ENCODE measurements around the gene MITF. TPM values are rescaled to one million over a fixed set of nuclear protein-coding genes. Genes with fewer than 3 reads are reported as not detected.

Gene MITF
- polyA plus RNA-seq, 1 of the 3 experiments (the other 2 are of a cell fraction): 1.7 TPM

GRCh38 chr3:69715204-69715603 is 24.1 kb upstream of the MITF start (continued):
- no peak for TF ChIP-seq CTCF (IDR thresholded peaks at IDR 0.05)
- no peak for TF ChIP-seq SIN3A (IDR thresholded peaks at IDR 0.05; ENCODE audit: borderline replicate concordance, low read depth, low read length)
- TF ChIP-seq GATA2 (CRISPR knock-in tag; IDR thresholded peaks at IDR 0.05): no peak
- TF ChIP-seq USF2 (IDR thresholded peaks at IDR 0.05; ENCODE audit: borderline replicate concordance, low read depth, low read length): no peak

GRCh38 chr3:69716119-69716518 is 23.1 kb upstream of the MITF start:
- DNase-seq: no peak
- TF ChIP-seq JUND (IDR thresholded peaks at IDR 0.05): no peak
- no peak for TF ChIP-seq RFX5 (IDR thresholded peaks at IDR 0.05; ENCODE audit: low read length)
- no peak for TF ChIP-seq CTCF (IDR thresholded peaks at IDR 0.05)
- no peak for TF ChIP-seq MEF2A (IDR thresholded peaks at IDR 0.05; ENCODE audit: borderline replicate concordance, low read depth)
- no peak for TF ChIP-seq NRF1 (IDR thresholded peaks at IDR 0.05; ENCODE audit: low read depth, low read length)
- TF ChIP-seq FOSL2 (IDR thresholded peaks at IDR 0.05; ENCODE audit: borderline replicate concordance, low read depth): no peak
- TF ChIP-seq ELF1 (IDR thresholded peaks at IDR 0.05): no peak
- no peak for TF ChIP-seq POLR2AphosphoS5 (IDR thresholded peaks at IDR 0.05; ENCODE audit: low read depth, low read length)
- no peak for TF ChIP-seq GATA2 (CRISPR knock-in tag; IDR thresholded peaks at IDR 0.05)
- no peak for TF ChIP-seq PBX3 (IDR thresholded peaks at IDR 0.05)

More at GRCh38 chr3:69716119-69716518, 23.1 kb upstream of the MITF start:
- Histone ChIP-seq H3K9ac (no peak overlapping the region), H4K20me1 (ENCODE audit: insufficient read depth) (no peaks in the 10 kb centered on the region), H3K4me3 (ENCODE audit: low read depth in 2 of 2, low read length in 1 of 2) (no peak overlapping the region), H3K27ac (ENCODE audit: low read depth in 2 of 2, low read length in 1 of 2) (no peak overlapping the region), H3K9me2 (no peaks in the 10 kb centered on the region), H3K4me1 (ENCODE audit: control insufficient read depth in 1 of 2, insufficient read depth in 2 of 2, low read depth in 1 of 2, low read length in 1 of 2) (no peaks in the 10 kb centered on the region; a peak in 1 of 4 replicates), H3K36me3 (replicated peaks in 1 of 2; ENCODE audit: control insufficient read depth in 1 of 2, insufficient read depth in 2 of 2, low read length in 1 of 2) (no peaks in the 10 kb centered on the region), H3K79me2 (ENCODE audit: insufficient read depth) (no peaks in the 10 kb centered on the region), H3K4me2 (no peak overlapping the region), H2AFZ (ENCODE audit: low read depth) (no peak overlapping the region), H3K9me3 (no peaks in the 10 kb centered on the region), H3F3A (replicated peaks; ENCODE audit: insufficient read depth) (no peaks in the 10 kb centered on the region), H3K27me3 (ENCODE audit: insufficient read depth) (no peaks in the 10 kb centered on the region)
- POLR2A ChIA-PET: no interaction called here
- WGBS (ENCODE audit: low lambda C conversion rate): 71% methylated on average over 5 of the region's 5 CpGs
- CTCF ChIA-PET: interaction anchor here (0.8 kb wide), 1 partner anchor 76 kb away, joined by 3 read pairs; no protein-coding TSS in a partner anchor
